GM21576 (cell line): ENCODE measurements around the gene ARHGAP24.
"Not testable (repeated sequence)": the region's sequence is repeated elsewhere in the genome, so short reads cannot be mapped to it uniquely, and the experiment has no call there.

Source experiments
- ATAC-seq: cut with Tn5 transposase; IDR thresholded peaks from one replicate; pipeline ENCODE4 v1.9.1; 2021; ENCODE audit warnings: mild to moderate bottlenecking, moderate library complexity; ENCODE audit not compliant: unreplicated experiment

The ARHGAP24 gene

DNA sequence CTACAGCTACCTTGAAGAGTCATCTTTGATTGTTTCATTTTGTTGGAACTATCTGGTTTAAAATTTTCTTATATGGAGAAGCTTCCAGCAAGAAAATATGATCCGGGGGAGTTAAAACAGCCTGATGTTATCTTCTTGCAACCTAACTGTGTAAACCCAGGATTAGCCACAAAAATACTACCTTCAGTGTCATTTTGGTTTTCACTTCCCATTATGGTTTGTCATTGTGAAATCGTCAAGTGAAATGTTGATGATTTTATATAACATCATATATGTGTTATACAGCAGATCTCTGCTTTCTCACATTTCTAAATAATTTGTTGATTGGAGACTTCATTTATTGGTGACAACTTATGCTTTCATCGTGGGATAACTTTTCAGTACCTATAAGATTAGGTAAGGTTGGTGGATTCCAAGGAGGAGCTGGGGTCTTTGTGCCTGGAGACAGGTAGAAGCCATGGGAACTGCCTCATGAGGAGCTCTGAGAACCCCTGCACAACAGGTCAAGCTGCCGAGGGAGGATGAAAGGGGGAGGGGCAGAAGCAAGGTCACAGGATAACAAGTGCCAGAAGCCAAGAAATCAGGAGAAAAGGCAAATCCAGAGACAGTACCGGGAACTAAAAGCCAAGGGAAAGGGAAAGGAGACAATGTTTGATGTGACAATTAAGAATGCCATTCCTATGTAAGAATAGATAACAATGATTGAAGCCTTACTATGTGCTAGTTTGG, 7.2 kb downstream of the ARHGAP24 start:
- no peak for ATAC-seq

DNA sequence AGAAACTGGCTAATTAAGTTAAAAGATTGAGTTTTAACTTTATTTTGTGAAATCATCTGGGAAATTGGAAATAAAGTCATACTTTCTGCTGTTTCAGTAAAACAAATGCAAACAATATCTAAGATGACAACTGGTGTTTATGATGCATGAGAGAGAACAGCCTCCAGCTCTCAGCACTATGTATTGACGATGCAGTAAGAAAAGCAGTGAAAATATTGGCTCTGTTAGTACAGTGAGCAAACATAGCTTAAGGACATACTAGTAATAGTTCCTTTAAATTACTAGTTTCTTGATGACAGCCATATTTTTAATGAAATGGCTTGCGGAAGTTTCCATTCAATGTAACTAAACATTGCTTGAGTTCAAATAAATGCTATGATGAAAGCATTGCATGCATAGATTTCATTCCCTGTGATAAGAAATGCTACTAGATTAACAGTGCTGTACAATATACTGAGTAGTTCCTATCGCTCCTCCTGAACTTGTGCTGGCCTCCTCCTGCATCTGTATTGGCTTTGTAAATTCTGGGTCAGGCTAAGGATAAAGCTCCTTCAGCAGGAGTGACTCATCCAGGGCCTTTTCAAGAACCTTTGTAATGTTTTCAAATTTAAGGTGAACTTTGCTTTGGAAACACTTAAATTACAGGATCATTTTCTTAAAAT, 11.6 kb downstream of the ARHGAP24 start:
- ATAC-seq = no peak

DNA sequence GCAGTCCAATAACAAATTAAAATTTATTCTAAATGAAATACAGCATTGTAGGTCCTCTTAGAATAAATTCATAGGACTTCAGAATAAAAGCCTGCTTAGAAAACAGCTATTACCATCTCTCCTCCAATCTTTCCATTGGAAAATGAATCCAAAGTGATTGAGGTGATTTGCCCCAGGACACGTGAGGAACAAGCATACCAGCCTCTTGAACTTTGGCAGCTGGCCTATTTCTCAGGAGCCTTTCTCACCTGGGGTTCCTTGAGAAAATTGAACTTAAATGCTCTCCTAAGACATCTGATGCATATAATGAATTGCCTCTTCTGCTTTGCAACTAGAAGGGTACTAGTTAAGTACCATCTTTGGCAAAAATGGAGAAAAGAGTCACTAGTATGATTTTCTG, 13.5 kb downstream of the ARHGAP24 start:
- no peak for ATAC-seq

DNA sequence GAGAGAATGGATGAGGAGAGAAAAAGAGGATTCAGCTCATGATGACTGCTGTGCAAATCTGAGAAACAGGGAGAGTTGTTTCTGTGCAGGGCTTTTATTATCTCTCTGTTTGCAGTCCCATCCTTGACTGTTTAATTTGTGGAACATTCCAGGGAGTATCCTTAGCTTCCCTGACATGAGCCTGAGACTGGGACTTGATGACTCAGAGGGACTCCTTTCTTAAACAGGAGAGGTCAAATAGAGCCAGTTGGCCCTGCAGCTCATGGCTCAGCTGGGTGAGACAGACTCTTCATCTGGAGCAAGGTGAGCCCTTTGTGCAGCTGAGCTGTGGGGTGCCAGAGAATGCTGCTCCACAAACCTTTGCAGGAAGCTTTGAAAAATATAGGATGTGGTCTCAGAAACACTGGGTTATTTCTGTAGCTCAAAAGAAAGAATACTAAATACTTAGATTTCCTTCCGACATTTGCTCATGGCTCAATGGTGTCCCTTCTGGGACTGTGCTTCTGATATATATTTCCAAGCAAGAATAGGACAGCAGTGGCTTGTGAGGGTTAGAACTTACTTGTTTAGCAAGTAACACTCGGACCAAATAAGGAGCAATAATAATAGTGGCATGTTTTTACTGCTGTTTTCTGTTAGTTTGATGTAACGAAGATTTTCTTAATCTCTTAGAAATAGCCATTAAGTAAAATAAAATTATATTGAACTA, 14.5 kb downstream of the ARHGAP24 start:
- ATAC-seq = no peak

DNA sequence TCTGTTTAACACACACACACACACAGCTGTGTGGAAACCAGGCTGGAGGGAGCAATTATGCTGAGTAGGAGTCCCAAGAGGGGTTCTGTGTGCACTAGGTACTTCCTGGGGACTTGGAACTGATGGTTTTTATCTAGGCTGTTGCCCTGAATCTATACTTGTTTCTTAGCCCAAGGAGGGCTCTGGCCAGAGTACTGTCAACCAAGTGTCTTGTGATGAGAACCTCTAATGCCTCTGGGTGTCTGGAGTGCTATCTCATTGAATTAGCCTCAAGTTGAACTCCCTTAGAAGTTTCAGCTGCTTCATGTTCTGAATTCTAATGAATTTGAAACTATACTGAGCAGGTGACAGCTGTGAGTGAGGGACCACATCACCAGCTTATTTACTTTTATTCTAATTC, 16.6 kb downstream of the ARHGAP24 start:
- ATAC-seq = peak; percentile 83

DNA sequence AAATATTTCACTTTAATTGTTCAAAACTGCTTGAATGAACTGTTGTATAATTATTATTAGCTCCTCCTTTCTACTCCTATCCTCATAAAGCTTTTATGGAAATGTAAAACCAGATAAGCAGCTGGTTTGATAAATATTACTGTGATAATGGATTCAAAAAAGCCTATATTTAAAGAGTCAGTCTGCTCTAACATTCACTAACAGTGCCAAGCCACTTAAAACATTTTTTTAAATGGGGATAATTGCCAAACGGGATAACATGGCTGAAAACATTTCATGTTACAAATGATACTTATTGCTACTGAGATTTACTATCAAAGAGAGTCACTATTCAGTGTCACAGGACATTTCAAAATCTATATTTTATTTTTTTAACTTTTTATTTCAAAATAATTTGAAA, 17.4 kb downstream of the ARHGAP24 start:
- ATAC-seq = no peak

DNA sequence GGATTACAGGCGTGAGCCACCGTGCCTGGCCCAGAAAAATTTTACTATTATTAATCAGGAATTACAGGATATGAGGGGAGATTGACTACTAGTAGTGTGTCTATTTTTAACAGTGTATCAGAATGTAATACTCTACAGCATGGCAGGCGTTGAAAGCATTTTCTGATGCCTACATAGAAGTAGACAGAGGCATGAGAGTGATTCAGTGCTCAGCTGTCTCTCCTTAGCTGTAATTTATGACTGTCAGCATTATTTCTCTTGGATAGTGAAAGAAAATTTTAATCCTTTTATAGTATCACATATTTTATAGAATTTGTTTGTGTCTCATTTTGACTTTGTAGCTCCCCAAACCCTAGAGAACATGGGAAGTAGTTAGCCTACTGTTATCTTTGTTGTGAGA, 20.7 kb downstream of the ARHGAP24 start:
- no peak for ATAC-seq

DNA sequence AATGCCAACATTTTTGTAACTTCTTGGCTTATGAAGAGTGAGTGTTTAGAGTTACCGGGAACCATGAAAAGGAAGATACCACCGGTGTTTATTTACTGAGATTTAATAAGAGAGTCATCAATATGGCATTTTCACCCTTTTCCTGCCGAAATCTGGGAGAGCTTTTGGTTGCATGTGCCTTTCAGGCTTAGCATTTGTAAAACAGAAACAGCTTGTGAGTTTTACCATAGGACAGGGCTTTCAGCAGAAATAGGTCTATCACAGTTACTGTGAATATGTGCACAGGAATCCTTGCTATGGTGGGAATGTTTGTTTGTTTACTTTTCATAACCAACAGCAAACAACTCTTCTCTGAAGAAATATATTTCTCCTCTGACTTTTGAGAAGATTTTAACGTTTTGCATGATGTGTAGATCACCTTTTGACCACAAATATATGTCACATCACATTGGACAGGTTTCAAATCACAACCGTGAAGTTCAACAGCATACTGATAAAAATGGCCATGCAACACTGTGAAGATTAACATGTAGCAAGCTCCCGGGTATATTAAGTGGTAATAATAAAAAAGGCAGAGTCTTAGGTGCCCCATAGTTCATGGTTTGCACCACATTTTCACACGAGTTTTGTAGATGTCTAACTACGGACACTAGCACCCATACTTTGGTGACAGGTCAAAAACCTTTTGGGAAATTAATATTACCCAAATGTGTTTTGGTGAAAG, 21.3 kb downstream of the ARHGAP24 start:
- no peak for ATAC-seq

DNA sequence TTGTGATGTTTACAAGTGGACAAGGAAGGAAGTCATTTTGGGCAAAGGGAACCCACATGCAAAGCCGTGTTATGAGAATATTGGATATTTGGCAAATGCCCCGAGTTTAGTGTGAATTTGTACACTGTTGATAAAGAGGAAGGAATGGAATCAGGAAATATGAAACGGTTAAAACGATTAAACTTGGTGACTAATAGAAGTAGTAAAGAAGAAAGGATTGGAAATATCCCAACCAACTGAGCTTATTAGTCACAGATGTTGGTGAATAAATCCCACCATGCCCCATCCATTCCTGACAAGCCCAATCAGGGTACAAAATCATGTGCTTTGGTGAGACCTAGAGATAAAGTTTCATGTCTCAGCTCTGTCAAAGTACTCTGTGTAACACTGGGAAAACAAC, 22.0 kb downstream of the ARHGAP24 start:
- no peak for ATAC-seq

DNA sequence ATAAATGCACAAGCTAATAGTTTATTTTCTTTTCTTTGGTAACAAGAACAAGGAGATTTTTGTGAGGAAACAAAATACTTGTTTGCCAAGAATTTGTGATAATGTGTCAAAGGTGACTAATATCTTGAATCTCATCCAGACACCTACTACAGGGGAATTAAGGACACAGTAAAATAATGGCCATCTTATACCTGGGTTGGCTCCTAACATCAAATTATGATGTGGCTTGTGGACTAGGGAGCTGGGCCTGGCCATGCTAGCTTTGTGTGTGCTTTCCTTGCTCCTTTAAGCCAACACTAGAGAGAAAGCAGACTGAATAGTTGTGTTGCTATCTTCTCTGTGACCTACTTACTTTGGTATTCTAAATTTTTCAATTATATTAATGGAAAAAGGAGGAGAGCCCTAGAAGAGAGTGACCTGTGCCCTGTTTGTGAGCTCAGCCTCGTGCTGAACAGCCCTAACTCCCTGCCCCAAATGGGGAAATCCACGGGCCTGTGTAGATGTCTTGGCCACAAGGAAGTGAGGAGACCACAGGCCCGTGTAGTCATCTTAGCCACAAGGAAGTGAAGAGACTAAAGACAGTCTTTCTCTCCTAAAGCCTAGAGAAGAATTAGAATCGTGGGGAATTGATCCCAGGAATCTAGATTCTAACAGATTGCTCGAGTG, 23.3 kb downstream of the ARHGAP24 start:
- peak; percentile 99 for ATAC-seq

DNA sequence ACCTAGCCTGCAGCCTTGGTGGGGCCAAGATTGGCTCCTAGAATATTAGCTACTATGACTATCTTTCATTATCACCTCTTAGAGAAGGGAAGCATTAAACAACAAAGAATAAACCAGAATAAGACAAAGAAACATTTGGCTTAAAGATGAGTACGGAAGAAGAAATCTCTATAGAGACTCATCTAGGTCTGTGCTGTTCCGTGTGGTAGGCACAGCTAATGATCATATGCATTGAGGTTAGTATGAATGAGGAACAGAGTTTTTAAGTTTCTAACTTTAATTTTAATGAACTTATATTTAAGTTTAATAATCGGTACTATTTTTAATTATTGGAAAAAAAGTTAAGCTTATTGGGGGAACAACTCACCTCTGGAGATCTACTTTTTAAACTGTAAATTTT, 24.6 kb downstream of the ARHGAP24 start:
- no peak for ATAC-seq

DNA sequence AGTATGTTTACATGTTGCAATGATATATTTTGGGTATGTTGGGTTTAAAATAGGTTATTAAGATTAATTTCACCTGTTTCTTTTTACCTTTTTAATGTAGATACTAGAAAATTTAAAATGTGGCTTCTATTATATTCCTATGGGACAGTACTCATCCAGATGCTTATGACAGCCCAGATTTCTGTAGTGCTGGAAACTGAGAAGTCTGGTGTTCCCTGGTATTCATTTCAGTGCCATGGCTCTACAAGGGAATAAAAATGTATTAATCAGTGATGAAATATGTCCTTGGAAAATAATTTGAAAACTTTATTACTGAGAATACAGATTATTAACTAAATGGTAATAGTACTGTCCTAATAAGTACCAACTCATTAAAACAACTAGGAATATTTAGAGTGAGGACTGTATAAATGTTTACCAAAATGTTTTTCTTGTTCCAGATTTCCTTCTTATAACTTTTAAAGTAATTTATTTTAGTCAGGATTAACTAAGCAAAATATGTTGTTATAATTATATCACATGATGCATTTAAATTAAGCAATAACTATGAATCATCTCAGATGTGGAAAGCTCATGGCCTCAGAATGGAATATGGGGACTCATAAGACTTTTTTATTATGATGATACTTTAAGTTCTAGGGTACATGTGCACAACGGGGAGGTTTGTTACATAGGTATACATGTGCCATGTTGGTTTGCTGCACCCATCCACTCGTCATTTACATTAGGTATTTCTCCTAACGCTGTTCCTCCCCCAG, 25.3 kb downstream of the ARHGAP24 start:
- no peak for ATAC-seq

DNA sequence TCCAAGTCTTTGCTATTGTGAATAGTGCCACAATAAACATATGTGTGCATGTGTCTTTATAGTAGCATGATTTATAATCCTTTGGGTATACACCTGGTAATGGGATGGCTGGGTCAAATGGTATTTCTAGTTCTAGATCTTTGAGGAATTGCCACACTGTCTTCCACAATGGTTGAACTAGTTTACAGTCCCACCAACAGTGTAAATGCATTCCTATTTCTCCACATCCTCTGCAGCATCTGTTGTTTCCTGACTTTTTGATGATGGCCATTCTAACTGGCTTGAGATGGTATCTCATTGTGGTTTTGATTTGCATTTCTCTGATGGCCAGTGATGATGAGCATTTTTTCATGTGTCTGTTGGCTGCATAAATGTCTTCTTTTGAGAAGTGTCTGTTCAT, 26.2 kb downstream of the ARHGAP24 start:
- not testable (repeated sequence) for ATAC-seq

DNA sequence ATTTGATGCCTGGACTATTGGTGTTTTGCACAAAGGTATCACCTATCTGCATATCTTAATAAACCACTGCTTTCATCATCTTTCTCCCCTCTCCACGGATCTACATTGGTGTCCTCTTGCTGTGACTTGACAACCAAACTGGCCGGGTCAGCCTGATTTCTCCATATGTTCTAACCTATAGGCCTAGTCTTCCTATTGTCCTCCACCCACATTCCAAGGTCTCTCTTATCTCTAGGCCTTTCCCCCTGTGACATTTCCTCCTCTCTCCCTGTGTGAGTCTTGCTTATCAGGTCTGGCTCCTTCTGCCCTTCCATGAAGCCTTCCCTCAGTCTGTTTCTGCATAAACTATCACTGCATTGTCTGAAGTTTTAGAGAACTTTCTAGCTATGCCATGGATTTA, 33.7 kb downstream of the ARHGAP24 start:
- ATAC-seq = no peak

DNA sequence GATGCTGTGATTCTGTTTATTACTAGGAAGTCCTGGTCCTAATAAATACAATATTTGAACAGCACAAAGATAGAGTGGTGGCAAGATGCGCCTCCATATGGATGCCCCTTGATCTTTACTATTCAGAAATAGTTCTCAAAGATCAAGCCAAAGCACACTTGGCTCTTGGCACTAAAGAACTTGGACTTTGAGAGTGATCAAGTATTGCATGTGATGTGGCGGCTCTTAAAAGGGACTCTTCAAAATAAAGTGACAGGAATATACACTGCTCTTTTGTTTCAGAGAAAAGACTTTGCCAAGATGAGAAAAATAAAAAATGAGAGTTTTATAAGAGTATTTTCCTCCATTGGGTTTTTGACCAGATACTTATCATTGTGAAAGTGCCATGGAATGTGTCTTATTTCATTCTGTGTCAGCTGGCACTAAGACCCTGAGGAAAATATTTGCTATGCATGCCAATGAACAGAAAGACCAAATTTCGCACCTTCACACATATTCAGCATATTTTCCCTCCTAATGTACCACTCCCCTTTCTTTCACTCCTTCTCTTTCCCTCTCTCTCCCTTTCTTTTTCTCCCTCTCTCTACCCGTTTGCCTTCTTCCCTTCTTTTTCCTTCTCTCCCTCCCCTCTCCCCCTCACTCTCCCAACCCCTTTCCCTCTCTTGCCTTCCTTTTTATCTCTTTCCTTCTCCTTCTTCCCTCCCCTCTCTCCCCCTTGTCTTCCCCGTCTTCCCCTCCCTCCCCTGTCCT, 35.1 kb downstream of the ARHGAP24 start:
- ATAC-seq = no peak

DNA sequence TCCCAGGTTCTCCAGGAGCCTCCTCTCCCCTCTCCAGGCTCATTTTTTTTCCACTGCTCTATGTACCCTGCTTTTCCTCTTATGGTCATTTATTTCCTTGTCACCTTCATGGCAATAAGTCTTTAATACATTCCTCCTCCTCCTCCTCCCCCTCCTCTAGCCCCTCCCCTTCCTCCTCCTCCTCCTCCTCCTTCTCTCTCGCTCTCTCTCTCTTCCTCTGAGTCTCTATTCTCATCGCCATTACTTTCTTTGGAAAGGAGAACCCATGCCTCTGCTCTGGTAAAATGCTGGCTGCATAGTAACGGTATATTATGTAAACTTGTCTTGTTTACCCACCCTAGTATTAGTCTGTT, 35.7 kb downstream of the ARHGAP24 start:
- no peak for ATAC-seq

DNA sequence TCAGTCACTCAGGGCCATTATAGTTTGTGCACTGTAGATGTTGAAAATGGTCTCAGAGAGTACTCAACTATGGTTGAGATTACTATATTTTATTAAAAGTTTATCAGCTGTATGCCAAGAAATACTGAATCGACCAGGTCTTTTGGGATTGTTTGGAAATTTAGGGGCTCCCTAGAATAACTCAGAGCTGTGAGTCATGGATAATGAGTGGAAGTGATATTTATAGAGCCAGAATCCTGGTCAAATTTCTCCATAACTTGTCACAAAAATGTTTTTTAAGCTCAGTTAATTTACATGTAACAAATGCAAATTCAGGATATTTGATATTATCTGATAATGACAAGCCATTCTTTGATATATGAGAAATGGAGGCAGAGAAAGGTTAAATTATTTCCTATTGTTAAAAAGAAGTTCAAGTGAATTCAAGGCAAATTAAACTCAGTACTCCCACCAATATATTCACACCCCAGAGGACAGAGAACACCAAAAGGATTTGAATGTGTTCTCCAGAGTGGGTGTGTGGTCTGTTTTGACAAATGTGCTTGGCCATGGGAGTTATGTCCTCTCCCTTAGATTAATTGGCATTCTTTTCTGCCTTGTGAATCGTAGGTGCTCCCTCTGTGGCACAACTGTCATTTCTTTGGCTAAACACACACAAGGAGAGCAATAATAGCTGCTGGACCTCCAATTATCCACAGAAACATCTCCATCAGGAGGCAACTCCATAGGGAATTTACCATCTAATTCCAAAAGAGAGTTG, 37.7 kb downstream of the ARHGAP24 start:
- no peak for ATAC-seq

DNA sequence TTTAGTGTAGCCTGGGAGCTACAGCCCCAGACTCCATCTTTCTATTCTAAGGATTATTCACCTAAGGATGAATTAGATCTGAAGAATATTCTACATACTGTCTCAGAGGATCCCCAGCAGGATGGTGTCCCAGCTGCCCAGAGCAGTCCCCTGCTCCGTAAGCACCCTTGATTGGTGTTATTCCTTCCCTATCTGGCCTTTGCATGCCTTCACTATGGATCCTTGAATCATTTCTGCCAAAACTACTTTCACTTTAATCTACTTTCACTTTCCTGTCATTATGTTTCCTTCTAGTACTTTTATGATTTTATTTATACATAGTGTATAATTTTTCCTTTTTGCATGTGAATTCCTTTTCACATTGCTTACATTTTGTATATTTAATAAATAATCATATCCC, 39.2 kb downstream of the ARHGAP24 start:
- no peak for ATAC-seq

DNA sequence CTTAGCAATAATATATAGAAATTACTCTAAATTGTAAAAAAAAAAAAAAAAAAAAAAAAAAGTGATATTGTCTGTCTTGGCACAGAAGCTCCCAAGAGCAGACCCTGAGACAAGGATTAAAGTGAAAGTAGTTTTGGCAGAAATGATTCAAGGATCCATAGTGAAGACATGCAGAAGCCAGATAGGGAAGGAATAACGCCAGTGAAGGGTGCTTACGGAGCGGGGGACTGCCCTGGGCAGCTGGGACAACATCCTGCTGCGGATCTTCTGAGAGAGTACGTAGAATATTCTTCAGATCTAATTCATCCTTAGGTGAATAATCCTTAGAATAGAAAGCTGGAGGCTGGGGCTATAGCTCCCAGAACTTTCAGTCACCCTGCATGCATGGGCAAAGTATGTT, 39.8 kb downstream of the ARHGAP24 start:
- no peak for ATAC-seq
